GM21390 (cell line): ENCODE data around the gene REXO1.
"Not testable (repeated sequence)": the region's sequence is repeated elsewhere in the genome, so short reads cannot be mapped to it uniquely, and the experiment has no call there.

Source experiments
- ATAC-seq: cut with Tn5 transposase; IDR thresholded peaks from one replicate; pipeline ENCODE4 v1.9.1; 2021; ENCODE audit not compliant: unreplicated experiment

The REXO1 gene

GRCh38 chr19:1875646-1876495 lies 27.6 kb upstream of the REXO1 start:
- ATAC-seq, result peak; percentile 83

GRCh38 chr19:1875265-1875645 lies 27.0 kb upstream of the REXO1 start:
- not testable (repeated sequence) for ATAC-seq

GRCh38 chr19:1874554-1875185 lies 26.4 kb upstream of the REXO1 start:
- ATAC-seq, result no peak

GRCh38 chr19:1873524-1874473 lies 25.5 kb upstream of the REXO1 start:
- ATAC-seq, result no peak

- no peak for ATAC-seq
Measured at GRCh38 chr19:1872807-1873523, 24.7 kb upstream of the REXO1 start.

GRCh38 chr19:1871630-1872029 lies 23.3 kb upstream of the REXO1 start:
- ATAC-seq, result no peak

- ATAC-seq, result no peak
Measured at GRCh38 chr19:1871140-1871597, 22.9 kb upstream of the REXO1 start.

- no peak for ATAC-seq
Measured at GRCh38 chr19:1868971-1869370, 20.7 kb upstream of the REXO1 start.

GRCh38 chr19:1867349-1867724 lies 19.1 kb upstream of the REXO1 start:
- no peak for ATAC-seq

- no peak for ATAC-seq
Measured at GRCh38 chr19:1866693-1867348, 18.5 kb upstream of the REXO1 start.

- no peak for ATAC-seq
Measured at GRCh38 chr19:1865172-1866010, 17.1 kb upstream of the REXO1 start.

GRCh38 chr19:1864480-1865171 lies 16.3 kb upstream of the REXO1 start:
- no peak for ATAC-seq

GRCh38 chr19:1863638-1864479 lies 15.6 kb upstream of the REXO1 start:
- peak; percentile 56 for ATAC-seq

GRCh38 chr19:1863328-1863637 lies 15.0 kb upstream of the REXO1 start, which contains the start of gene KLF16:
TSS of gene KLF16 (minus strand) at chr19:1863579. CDS start at chr19:1863497, 82 bp downstream.
- no peak for ATAC-seq

- no peak for ATAC-seq
Measured at GRCh38 chr19:1862424-1863327, 14.4 kb upstream of the REXO1 start.

- ATAC-seq, result no peak
Measured at GRCh38 chr19:1862068-1862423, 13.8 kb upstream of the REXO1 start.

- ATAC-seq, result no peak
Measured at GRCh38 chr19:1861599-1862031, 13.3 kb upstream of the REXO1 start.
